ENCODE results near the gene BAIAP2L2. TPM values are rescaled to one million over a fixed set of nuclear protein-coding genes. Genes with fewer than 3 reads are reported as not detected.

BAIAP2L2 gene
- total RNA-seq, 4 donors from 2014 or later = 0.58 TPM; not detected in 3

- H3K27me3 ChIP-seq = no peaks in the 10 kb centered on the region
- peaks cover 0 to 7% of the 10 kb centered on the region in 2 donors for H3K36me3 ChIP-seq
- ATAC-seq = no peak
- H3K27ac ChIP-seq = no peak overlapping the region
- no peak overlapping the region for H3K4me3 ChIP-seq
- WGBS, 2 donors (ENCODE audit: low coverage in 1 of 2) = 35 to 40% methylated on average over 4 to 14 of the region's 32 CpGs
- no peaks in the 10 kb centered on the region for H3K9me3 ChIP-seq
- peaks cover 0 to 12% (median 5%) of the 10 kb centered on the region in 3 donors for H3K4me1 ChIP-seq
- no peak for TF ChIP-seq POLR2A (IDR thresholded peaks at IDR 0.05)
- no peak for TF ChIP-seq EP300 (IDR thresholded peaks at IDR 0.05)
- TF ChIP-seq CTCF (IDR thresholded peaks at IDR 0.05) = peak in 1 of 4 experiments; percentile 34
- no peak for TF ChIP-seq POLR2AphosphoS5 (IDR thresholded peaks at IDR 0.05)
Measured at GRCh38 chr22:38097557-38098409, 12.7 kb downstream of the BAIAP2L2 start.

GRCh38 chr22:38097058-38097457 is 13.4 kb downstream of the BAIAP2L2 start:
- 77 to 82% methylated on average over 5 to 9 of the region's 15 CpGs for WGBS, 2 donors (ENCODE audit: low coverage in 1 of 2)
- TF ChIP-seq POLR2AphosphoS5 (IDR thresholded peaks at IDR 0.05) (no peak), POLR2A (IDR thresholded peaks at IDR 0.05) (no peak), EP300 (IDR thresholded peaks at IDR 0.05) (no peak), CTCF (IDR thresholded peaks at IDR 0.05) (no peak)
- H3K27me3 ChIP-seq = no peaks in the 10 kb centered on the region
- peaks cover 0 to 12% (median 5%) of the 10 kb centered on the region in 3 donors for H3K4me1 ChIP-seq
- no peaks in the 10 kb centered on the region for H3K9me3 ChIP-seq
- H3K4me3 ChIP-seq = no peak overlapping the region
- ATAC-seq = no peak
- no peak overlapping the region for H3K27ac ChIP-seq
- peaks cover 0 to 7% of the 10 kb centered on the region in 2 donors for H3K36me3 ChIP-seq

GRCh38 chr22:38089474-38089851 is 21.0 kb downstream of the BAIAP2L2 start:
- peaks cover 37% of the 10 kb centered on the region for H3K27me3 ChIP-seq
- no peak for TF ChIP-seq POLR2A (IDR thresholded peaks at IDR 0.05)
- no peak for TF ChIP-seq CTCF (IDR thresholded peaks at IDR 0.05)
- no peak for TF ChIP-seq EP300 (IDR thresholded peaks at IDR 0.05)
- TF ChIP-seq POLR2AphosphoS5 (IDR thresholded peaks at IDR 0.05) = no peak
- peak overlapping the region in 1 of 2 donors; percentile 33 for H3K4me3 ChIP-seq
- peaks cover 0 to 16% (median 7%) of the 10 kb centered on the region in 3 donors for H3K4me1 ChIP-seq
- WGBS, 2 donors (ENCODE audit: low coverage in 1 of 2) = no CpG with 5 or more reads among the region's 34 CpGs
- no peaks in the 10 kb centered on the region for H3K9me3 ChIP-seq
- no peak for ATAC-seq
- H3K36me3 ChIP-seq = peaks cover 0 to 37% of the 10 kb centered on the region in 2 donors
- H3K27ac ChIP-seq = no peak overlapping the region

- no peak for TF ChIP-seq POLR2AphosphoS5 (IDR thresholded peaks at IDR 0.05)
- TF ChIP-seq EP300 (IDR thresholded peaks at IDR 0.05) = no peak
- no peak for TF ChIP-seq CTCF (IDR thresholded peaks at IDR 0.05)
- no peak for TF ChIP-seq POLR2A (IDR thresholded peaks at IDR 0.05)
Measured at GRCh38 chr22:38088629-38089473, 21.6 kb downstream of the BAIAP2L2 start.

More at GRCh38 chr22:38088629-38089473, 21.6 kb downstream of the BAIAP2L2 start:
- Histone ChIP-seq H3K36me3 (peaks cover 0 to 37% of the 10 kb centered on the region in 2 donors), H3K4me3 (peak overlapping the region in 1 of 2 donors; percentile 33), H3K27me3 (peaks cover 41% of the 10 kb centered on the region), H3K27ac (no peak overlapping the region), H3K4me1 (peaks cover 0 to 16% (median 7%) of the 10 kb centered on the region in 3 donors), H3K9me3 (no peaks in the 10 kb centered on the region)
- WGBS, 2 donors (ENCODE audit: low coverage in 1 of 2) = no CpG with 5 or more reads among the region's 85 CpGs
- peak; percentile 29 for ATAC-seq
